MM.1S (cell line): Measurements from ENCODE around the gene PSG1.
"Not testable (repeated sequence)": the region's sequence is repeated elsewhere in the genome, so short reads cannot be mapped to it uniquely, and the experiment has no call there.

Experiments
- DNase-seq: peaks from one replicate; pipeline ENCODE4 v3.0.0-alpha.2; 2015
- H2AFZ ChIP-seq: fragments of 300-600 bp; sonication (generic); 2 replicates; pipeline ENCODE4 v1.6.0; 2016; ENCODE audit warnings: antibody characterized with exemption, low read length
- H3F3A ChIP-seq: fragments of 300-600 bp; sonication (generic); 2 replicates; pipeline ENCODE4 v1.6.1; 2016; ENCODE audit warnings: mild to moderate bottlenecking, antibody characterized with exemption, low read length, moderate library complexity, mixed read lengths; ENCODE audit not compliant: insufficient read depth
- H3K27ac ChIP-seq: fragments of 300-600 bp; sonication (generic); 2 replicates; pipeline ENCODE4 v1.5.1; 2016; ENCODE audit warnings: mild to moderate bottlenecking, low read length
- H3K27me3 ChIP-seq: fragments of 300-600 bp; sonication (generic); replicated peaks from 2 replicates; pipeline ENCODE4 v1.6.0; 2016; ENCODE audit warnings: low read length; ENCODE audit not compliant: insufficient read depth
- H3K36me3 ChIP-seq: fragments of 300-600 bp; sonication (generic); replicated peaks from 2 replicates; pipeline ENCODE4 v1.6.1; 2016; ENCODE audit warnings: mild to moderate bottlenecking, low read length, mixed read lengths; ENCODE audit not compliant: insufficient read depth
- H3K4me1 ChIP-seq: fragments of 300-600 bp; sonication (generic); 2 replicates; pipeline ENCODE4 v1.6.1; 2016; ENCODE audit warnings: low read length, mixed read lengths
- H3K4me2 ChIP-seq: fragments of 300-600 bp; sonication (generic); 2 replicates; pipeline ENCODE4 v1.6.0; 2016; ENCODE audit warnings: low read depth, low read length
- H3K4me3 ChIP-seq: fragments of 300-600 bp; sonication (generic); 2 replicates; pipeline ENCODE4 v1.5.1; 2016; ENCODE audit warnings: low read length, mixed read lengths
- H3K79me2 ChIP-seq: fragments of 300-600 bp; sonication (generic); 2 replicates; pipeline ENCODE4 v1.6.1; 2016; ENCODE audit warnings: mixed run types, low read length, mixed read lengths
- H3K9ac ChIP-seq: fragments of 300-600 bp; sonication (generic); 2 replicates; pipeline ENCODE4 v1.6.1; 2016; ENCODE audit warnings: low read length, mixed read lengths
- H3K9me2 ChIP-seq: fragments of 300-600 bp; sonication (generic); replicated peaks from 2 replicates; pipeline ENCODE4 v1.6.1; 2016; ENCODE audit warnings: mild to moderate bottlenecking, low read length, mixed read lengths; ENCODE audit not compliant: insufficient read depth
- H3K9me3 ChIP-seq: fragments of 300-600 bp; sonication (generic); replicated peaks from 2 replicates; pipeline ENCODE4 v1.6.1; 2016; ENCODE audit warnings: mild to moderate bottlenecking, low read length, mixed read lengths; ENCODE audit not compliant: insufficient read depth
- H4K20me1 ChIP-seq: fragments of 300-600 bp; sonication (generic); 2 replicates; pipeline ENCODE4 v1.6.1; 2016; ENCODE audit warnings: mild to moderate bottlenecking, low read length, moderate library complexity, mixed read lengths; ENCODE audit not compliant: insufficient read depth
- CTCF ChIP-seq: fragments of 300-600 bp; sonication (generic); IDR thresholded peaks from 2 replicates; pipeline ENCODE4 v1.5.1; 2016; ENCODE audit warnings: antibody characterized with exemption, low read length, mixed read lengths

Gene PSG1

GRCh38 chr19:42881279-42881678 lies 1.8 kb upstream of the PSG1 start:
- not testable (repeated sequence) for H3K4me2 ChIP-seq, DNase-seq
- peak; percentile 47 for TF ChIP-seq CTCF

GRCh38 chr19:42880621-42881020 lies 1.1 kb upstream of the PSG1 start:
- not testable (repeated sequence) for H3K9ac ChIP-seq, H3F3A ChIP-seq, H4K20me1 ChIP-seq, H3K27me3 ChIP-seq, H3K79me2 ChIP-seq, H3K4me2 ChIP-seq, H3K27ac ChIP-seq, H3K4me1 ChIP-seq, H2AFZ ChIP-seq, H3K4me3 ChIP-seq, H3K9me2 ChIP-seq, H3K36me3 ChIP-seq, H3K9me3 ChIP-seq, DNase-seq

More at GRCh38 chr19:42881279-42881678, 1.8 kb upstream of the PSG1 start:
- H3K27ac ChIP-seq, H3K9me2 ChIP-seq, H3K79me2 ChIP-seq, H3K4me1 ChIP-seq, H3K9me3 ChIP-seq, H3K36me3 ChIP-seq, H3K9ac ChIP-seq, H3F3A ChIP-seq, H2AFZ ChIP-seq, H3K27me3 ChIP-seq, H3K4me3 ChIP-seq, H4K20me1 ChIP-seq: not testable (repeated sequence)

- H3K27me3 ChIP-seq, H3K36me3 ChIP-seq, H3K4me3 ChIP-seq, H3K9me3 ChIP-seq, H3K79me2 ChIP-seq, H3K9ac ChIP-seq, H3K9me2 ChIP-seq, H2AFZ ChIP-seq, H3F3A ChIP-seq, DNase-seq, H4K20me1 ChIP-seq, H3K4me2 ChIP-seq, H3K4me1 ChIP-seq, H3K27ac ChIP-seq: not testable (repeated sequence)
Measured at GRCh38 chr19:42876596-42876995, 2.9 kb downstream of the PSG1 start.

- not testable (repeated sequence) for H3K9me2 ChIP-seq, H3K9me3 ChIP-seq, H3K4me1 ChIP-seq, H2AFZ ChIP-seq, H3K36me3 ChIP-seq, H3F3A ChIP-seq, H3K4me3 ChIP-seq, H3K4me2 ChIP-seq, H3K9ac ChIP-seq, H3K79me2 ChIP-seq, H3K27ac ChIP-seq, H4K20me1 ChIP-seq, DNase-seq, H3K27me3 ChIP-seq
Measured at GRCh38 chr19:42875881-42876280, 3.6 kb downstream of the PSG1 start.

- DNase-seq, H4K20me1 ChIP-seq, H3K79me2 ChIP-seq, H3K27me3 ChIP-seq, H3K27ac ChIP-seq, H3K4me2 ChIP-seq, H3K4me1 ChIP-seq, H3K9me3 ChIP-seq, H2AFZ ChIP-seq, H3K36me3 ChIP-seq, H3K9me2 ChIP-seq, H3K9ac ChIP-seq, H3F3A ChIP-seq, H3K4me3 ChIP-seq: not testable (repeated sequence)
Measured at GRCh38 chr19:42874901-42875813, 4.4 kb downstream of the PSG1 start.

GRCh38 chr19:42874136-42874535 lies 5.4 kb downstream of the PSG1 start:
- not testable (repeated sequence) for H3K9me3 ChIP-seq, H2AFZ ChIP-seq, H3K4me2 ChIP-seq, DNase-seq, H4K20me1 ChIP-seq, H3K9me2 ChIP-seq, H3F3A ChIP-seq, H3K36me3 ChIP-seq, H3K4me3 ChIP-seq, H3K27me3 ChIP-seq, H3K79me2 ChIP-seq, H3K27ac ChIP-seq, H3K4me1 ChIP-seq, H3K9ac ChIP-seq
